Measurements from ENCODE around the gene R3HCC1L.
A peak's percentile ranks its signal among the peaks of the same experiment; 100 is the strongest.

R3HCC1L gene

GRCh38 chr10:98134431-98135221 is at the start of gene R3HCC1L:
R3HCC1L (plus strand) TSS chr10:98134657; CDS start chr10:98208115, 73,458 bp downstream.
- DNase-seq, result peak; percentile 81 to 87 (median 84)

- no peak for DNase-seq
These were observed 49.2 kb upstream of the R3HCC1L start for GRCh38 chr10:98085238-98085637.

- DNase-seq, result peak; percentile 9 to 55 (median 12)
These were observed 47.4 kb upstream of the R3HCC1L start for GRCh38 chr10:98086837-98087708.

- peak in 1 of 3 experiments; percentile 15 for DNase-seq
These were observed 46.1 kb upstream of the R3HCC1L start for GRCh38 chr10:98088186-98088971.

- no peak for DNase-seq
These were observed 43.6 kb upstream of the R3HCC1L start for GRCh38 chr10:98090822-98091221.

GRCh38 chr10:98096316-98096715 is 38.1 kb upstream of the R3HCC1L start:
- DNase-seq, result peak in 1 of 3 experiments; percentile 64

GRCh38 chr10:98096731-98097130 is 37.7 kb upstream of the R3HCC1L start:
- peak in 1 of 3 experiments; percentile 5 for DNase-seq

- no peak for DNase-seq
These were observed 37.3 kb upstream of the R3HCC1L start for GRCh38 chr10:98097175-98097574.

- DNase-seq, result peak; percentile 6 to 56 (median 49)
These were observed 36.8 kb upstream of the R3HCC1L start for GRCh38 chr10:98097616-98098015.

GRCh38 chr10:98098247-98098646 is 36.2 kb upstream of the R3HCC1L start:
- no peak for DNase-seq

GRCh38 chr10:98100476-98100875 is 34.0 kb upstream of the R3HCC1L start:
- DNase-seq, result no peak

- DNase-seq, result no peak
These were observed 33.1 kb upstream of the R3HCC1L start for GRCh38 chr10:98101366-98101765.

- DNase-seq, result no peak
These were observed 30.3 kb upstream of the R3HCC1L start for GRCh38 chr10:98104125-98104524.

GRCh38 chr10:98106531-98106930 is 27.9 kb upstream of the R3HCC1L start:
- DNase-seq, result no peak

- DNase-seq, result no peak
These were observed 26.6 kb upstream of the R3HCC1L start for GRCh38 chr10:98107644-98108430.

- DNase-seq, result no peak
These were observed 24.1 kb upstream of the R3HCC1L start for GRCh38 chr10:98110356-98110755.

- DNase-seq, result no peak
These were observed 19.2 kb upstream of the R3HCC1L start for GRCh38 chr10:98115031-98115787.

- no peak for DNase-seq
These were observed 14.6 kb upstream of the R3HCC1L start for GRCh38 chr10:98119891-98120290.

GRCh38 chr10:98125940-98126631 is 8.4 kb upstream of the R3HCC1L start:
- DNase-seq, result no peak

GRCh38 chr10:98128802-98129201 is 5.7 kb upstream of the R3HCC1L start:
- no peak for DNase-seq

- DNase-seq, result no peak
These were observed 2.8 kb upstream of the R3HCC1L start for GRCh38 chr10:98131619-98132018.

All from NCI-H1417 (cell line).